Endothelial cell (in vitro differentiated cells): Measurements from ENCODE around the gene WDR44. TPM values are rescaled to one million over a fixed set of nuclear protein-coding genes. Genes with fewer than 3 reads are reported as not detected.

Experiments used
- DNase-seq: peaks from one replicate; pipeline ENCODE4 v3.0.0; 2021; ENCODE audit warnings: low spot score
- H3K27ac Mint-ChIP-seq: one replicate; pipeline ENCODE4 v1.8.0; 2021; ENCODE audit warnings: mixed read lengths, inconsistent platforms; ENCODE audit not compliant: unreplicated experiment
- H3K27me3 Mint-ChIP-seq: one replicate; pipeline ENCODE4 v1.8.0; 2021; ENCODE audit warnings: mild to moderate bottlenecking, moderate library complexity, mixed read lengths, inconsistent platforms; ENCODE audit not compliant: unreplicated experiment
- H3K36me3 Mint-ChIP-seq: one replicate; pipeline ENCODE4 v1.8.0; 2021; ENCODE audit warnings: mild to moderate bottlenecking, low read depth, mixed read lengths, inconsistent platforms; ENCODE audit not compliant: unreplicated experiment
- H3K4me1 Mint-ChIP-seq: one replicate; pipeline ENCODE4 v1.8.0; 2021; ENCODE audit warnings: mild to moderate bottlenecking, mixed read lengths, inconsistent platforms; ENCODE audit not compliant: unreplicated experiment
- H3K4me3 Mint-ChIP-seq: one replicate; pipeline ENCODE4 v1.8.0; 2021; ENCODE audit warnings: mild to moderate bottlenecking, mixed read lengths, inconsistent platforms; ENCODE audit not compliant: unreplicated experiment
- H3K9me3 Mint-ChIP-seq: one replicate; pipeline ENCODE4 v1.8.0; 2021; ENCODE audit warnings: mixed read lengths, inconsistent platforms; ENCODE audit not compliant: unreplicated experiment
- total RNA-seq: library from RNA; stranded (reverse); fragmentation: NEBNext Ultra II Directional; extraction: Animal tissue kit (Norgen Biotek cat#: 25700); gene quantifications from one replicate; pipeline ENCODE4 v1.2.1, GENCODE V29; 2021; ENCODE audit not compliant: unreplicated experiment
- TF ChIP-seq, protein P1 (sequence below): fragments of 200-600 bp; sonication (generic); IDR thresholded peaks from one replicate; pipeline ENCODE4 v1.5.0; 2021; ENCODE audit warnings: antibody characterized with exemption; ENCODE audit not compliant: unreplicated experiment

WDR44 gene
- total RNA-seq, 1 donor from 2014 or later, result 14.7 TPM

DNA sequence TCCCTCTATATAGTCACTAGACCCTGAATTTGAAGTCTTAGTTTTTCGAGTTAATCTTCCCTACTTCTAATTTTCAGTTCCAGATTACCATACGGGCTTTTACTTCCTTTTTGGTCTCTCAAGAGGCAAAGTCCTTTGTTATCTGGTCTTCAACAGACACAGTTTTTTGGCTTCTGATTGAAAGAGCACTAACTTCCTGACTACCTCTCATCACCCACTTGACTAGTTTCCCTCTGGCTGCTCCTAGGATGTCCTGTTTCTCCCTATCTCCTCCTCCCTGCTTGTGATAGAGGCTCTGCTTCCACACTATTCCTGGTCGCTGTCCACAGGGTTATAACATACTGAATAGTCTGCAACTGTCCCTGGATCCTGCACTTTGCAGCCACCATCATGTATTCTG lies 16.7 kb upstream of the WDR44 start:
- DNase-seq, result no peak
- Mint-ChIP-seq H3K36me3 (no peaks in the 10 kb centered on the region), H3K27me3 (peaks cover 3% of the 10 kb centered on the region), H3K4me1 (peaks cover 10% of the 10 kb centered on the region), H3K4me3 (no peak overlapping the region), H3K9me3 (no peaks in the 10 kb centered on the region), H3K27ac (no peak overlapping the region)
- TF ChIP-seq, protein P1, sequence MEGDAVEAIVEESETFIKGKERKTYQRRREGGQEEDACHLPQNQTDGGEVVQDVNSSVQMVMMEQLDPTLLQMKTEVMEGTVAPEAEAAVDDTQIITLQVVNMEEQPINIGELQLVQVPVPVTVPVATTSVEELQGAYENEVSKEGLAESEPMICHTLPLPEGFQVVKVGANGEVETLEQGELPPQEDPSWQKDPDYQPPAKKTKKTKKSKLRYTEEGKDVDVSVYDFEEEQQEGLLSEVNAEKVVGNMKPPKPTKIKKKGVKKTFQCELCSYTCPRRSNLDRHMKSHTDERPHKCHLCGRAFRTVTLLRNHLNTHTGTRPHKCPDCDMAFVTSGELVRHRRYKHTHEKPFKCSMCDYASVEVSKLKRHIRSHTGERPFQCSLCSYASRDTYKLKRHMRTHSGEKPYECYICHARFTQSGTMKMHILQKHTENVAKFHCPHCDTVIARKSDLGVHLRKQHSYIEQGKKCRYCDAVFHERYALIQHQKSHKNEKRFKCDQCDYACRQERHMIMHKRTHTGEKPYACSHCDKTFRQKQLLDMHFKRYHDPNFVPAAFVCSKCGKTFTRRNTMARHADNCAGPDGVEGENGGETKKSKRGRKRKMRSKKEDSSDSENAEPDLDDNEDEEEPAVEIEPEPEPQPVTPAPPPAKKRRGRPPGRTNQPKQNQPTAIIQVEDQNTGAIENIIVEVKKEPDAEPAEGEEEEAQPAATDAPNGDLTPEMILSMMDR, result no peak

DNA sequence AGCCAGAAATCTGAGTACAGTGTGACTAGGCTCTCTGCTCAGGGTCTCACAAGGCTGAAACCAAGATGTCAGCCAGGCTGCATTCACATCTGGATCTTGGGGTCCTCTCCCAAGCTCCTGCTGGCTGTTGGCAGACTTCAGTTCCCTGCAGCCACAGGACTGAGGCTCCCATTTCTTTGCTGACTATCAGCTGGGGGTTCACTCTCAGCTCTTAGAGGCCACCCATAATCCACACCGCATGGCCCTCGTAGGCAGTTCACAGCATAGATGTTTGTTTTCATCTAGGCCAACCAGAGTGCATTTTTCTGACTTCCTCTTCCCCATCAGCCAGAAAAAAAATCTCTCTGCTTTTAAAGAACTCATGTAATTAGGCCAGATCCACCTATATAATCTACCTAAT lies 8.2 kb upstream of the WDR44 start:
- H3K27ac Mint-ChIP-seq, result no peak overlapping the region

DNA sequence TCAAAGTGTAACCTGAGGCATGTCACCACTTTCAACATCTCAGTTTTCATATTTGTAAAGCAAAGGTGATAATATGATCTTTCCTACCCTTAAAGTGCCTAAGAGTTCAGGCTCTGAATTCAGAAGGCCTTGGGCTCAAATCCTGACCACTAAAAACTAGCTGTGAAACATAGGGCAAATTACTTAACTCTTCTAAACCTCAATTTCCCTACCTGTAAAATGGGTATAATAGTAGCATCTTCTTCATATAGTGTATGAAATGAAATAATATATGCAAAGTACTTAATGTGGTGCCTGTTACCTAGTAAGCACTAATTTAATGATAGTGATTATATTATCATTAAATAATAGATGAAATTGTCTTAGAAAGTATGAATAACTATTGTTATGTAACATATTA lies 7.0 kb upstream of the WDR44 start:
- no peak for DNase-seq
- no peaks in the 10 kb centered on the region for H3K9me3 Mint-ChIP-seq

More for the DNA sequence above, 8.2 kb upstream of the WDR44 start:
- H3K9me3 Mint-ChIP-seq, result no peaks in the 10 kb centered on the region
- H3K4me3 Mint-ChIP-seq, result no peak overlapping the region
- DNase-seq, result no peak
- H3K36me3 Mint-ChIP-seq, result no peaks in the 10 kb centered on the region
- TF ChIP-seq, protein P1, result no peak
- H3K27me3 Mint-ChIP-seq, result peaks cover 3% of the 10 kb centered on the region
- no peaks in the 10 kb centered on the region for H3K4me1 Mint-ChIP-seq

DNA sequence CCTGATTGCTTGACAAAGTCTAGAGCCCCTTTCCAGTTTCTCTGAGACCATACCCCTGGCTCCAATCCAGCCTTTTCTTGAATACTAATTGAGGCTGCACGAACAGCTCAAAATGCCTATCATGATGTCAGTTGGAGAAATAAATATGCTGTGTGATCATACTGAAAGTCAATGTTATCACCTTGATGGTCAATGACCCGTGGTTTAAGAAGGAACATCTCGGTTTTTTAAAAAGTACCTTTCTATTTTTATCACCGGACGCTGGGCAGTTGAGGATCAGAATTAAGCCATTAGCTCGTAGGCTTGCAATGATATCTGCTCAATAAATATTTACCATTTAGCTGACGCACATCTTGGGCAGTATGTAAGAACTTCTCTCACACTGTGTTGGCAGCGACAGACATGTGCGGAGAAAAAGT lies 852 bp upstream of the WDR44 start:
- peaks cover 12% of the 10 kb centered on the region for H3K4me1 Mint-ChIP-seq
- H3K27me3 Mint-ChIP-seq, result no peaks in the 10 kb centered on the region
- H3K9me3 Mint-ChIP-seq, result no peaks in the 10 kb centered on the region

More for the DNA sequence above, 7.0 kb upstream of the WDR44 start:
- Mint-ChIP-seq H3K27ac (no peak overlapping the region), H3K36me3 (no peaks in the 10 kb centered on the region), H3K4me1 (no peaks in the 10 kb centered on the region), H3K27me3 (peaks cover 3% of the 10 kb centered on the region), H3K4me3 (no peak overlapping the region)
- TF ChIP-seq, protein P1, result no peak

DNA sequence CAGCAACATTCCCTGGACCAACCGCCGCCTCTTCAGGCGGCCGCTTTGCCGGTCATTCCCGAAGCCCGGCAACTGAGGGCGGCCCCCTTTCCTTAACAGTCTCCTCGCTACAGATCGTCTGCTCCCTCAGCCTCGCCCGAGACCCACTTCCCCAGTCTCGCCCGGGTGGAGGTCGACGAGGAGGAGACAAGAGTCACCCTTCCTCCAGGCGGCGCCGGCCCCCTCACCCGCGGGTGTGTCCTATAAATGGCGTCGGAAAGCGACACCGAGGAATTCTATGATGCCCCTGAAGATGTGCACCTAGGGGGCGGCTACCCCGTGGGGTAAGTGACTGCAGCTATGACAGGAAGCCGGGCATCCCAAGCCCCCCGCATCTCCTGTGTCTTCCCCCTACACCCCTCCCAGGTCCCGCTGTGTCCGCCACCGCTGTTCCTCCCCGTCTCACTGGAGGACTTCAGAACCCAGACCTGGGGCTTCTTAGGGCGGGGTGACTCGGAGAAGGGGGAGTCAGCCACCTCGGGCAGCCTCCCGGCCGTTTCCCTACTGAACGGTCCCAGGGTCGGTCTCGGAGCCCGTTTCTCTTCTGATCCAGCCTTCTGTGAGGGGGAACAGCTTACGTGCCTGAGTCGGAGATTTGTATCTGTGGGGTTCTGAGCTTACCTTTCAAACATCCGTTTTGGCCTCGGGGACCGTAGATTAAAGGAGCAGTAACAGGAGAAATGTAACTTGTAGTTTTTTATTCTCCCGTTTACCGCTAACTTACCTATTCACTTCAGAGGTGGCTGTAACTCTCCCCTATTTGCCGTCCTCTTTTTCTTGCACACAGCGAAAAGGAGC lies 570 bp downstream of the WDR44 start:
- TF ChIP-seq, protein P1, result no peak
- Mint-ChIP-seq H3K4me1 (peaks cover 13% of the 10 kb centered on the region), H3K27me3 (no peaks in the 10 kb centered on the region), H3K9me3 (no peaks in the 10 kb centered on the region), H3K27ac (peak overlapping the region; percentile 72), H3K36me3 (no peaks in the 10 kb centered on the region), H3K4me3 (peak overlapping the region; percentile 95)
- peak; percentile 34 for DNase-seq

More for the DNA sequence above, 852 bp upstream of the WDR44 start:
- TF ChIP-seq, protein P1, result no peak
- no peak for DNase-seq
- Mint-ChIP-seq H3K27ac (no peak overlapping the region), H3K36me3 (no peaks in the 10 kb centered on the region), H3K4me3 (peak overlapping the region; percentile 95)
